ENCODE measurements around the gene CDH23.

DNA sequence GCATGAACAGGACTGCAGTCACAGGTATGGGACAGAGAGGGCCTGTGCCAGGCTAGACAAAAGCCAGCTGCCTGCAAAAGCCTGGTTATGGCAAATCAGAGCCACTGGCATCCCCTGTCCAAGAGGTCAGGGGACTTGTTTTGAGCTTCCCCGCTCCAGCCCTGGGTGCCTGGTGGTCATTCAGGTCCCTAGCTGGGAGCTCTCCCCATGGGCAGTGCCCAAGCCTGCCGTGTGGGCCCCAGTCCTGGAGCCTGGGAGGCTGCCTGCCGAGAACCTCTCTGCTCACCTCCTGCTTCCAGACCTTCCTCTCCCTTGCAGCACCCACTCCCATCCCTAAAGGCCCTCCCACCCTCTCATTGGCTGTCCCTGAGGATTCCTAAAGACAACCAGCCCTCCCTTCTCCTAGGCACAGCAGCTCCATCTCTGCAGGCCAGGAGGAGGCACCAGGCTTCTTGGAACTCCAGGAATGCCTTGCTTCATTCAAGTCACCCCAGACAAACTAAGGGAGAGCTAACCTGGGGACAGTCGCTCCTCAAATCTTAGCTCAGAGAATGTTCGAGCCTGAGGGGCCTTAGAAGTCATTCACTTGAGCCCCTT, 172.3 kb downstream of the CDH23 start:
- TF ChIP-seq, protein P1, sequence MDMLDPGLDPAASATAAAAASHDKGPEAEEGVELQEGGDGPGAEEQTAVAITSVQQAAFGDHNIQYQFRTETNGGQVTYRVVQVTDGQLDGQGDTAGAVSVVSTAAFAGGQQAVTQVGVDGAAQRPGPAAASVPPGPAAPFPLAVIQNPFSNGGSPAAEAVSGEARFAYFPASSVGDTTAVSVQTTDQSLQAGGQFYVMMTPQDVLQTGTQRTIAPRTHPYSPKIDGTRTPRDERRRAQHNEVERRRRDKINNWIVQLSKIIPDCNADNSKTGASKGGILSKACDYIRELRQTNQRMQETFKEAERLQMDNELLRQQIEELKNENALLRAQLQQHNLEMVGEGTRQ (IDR thresholded peaks at IDR 0.05): no peak
- TF ChIP-seq, protein P2, sequence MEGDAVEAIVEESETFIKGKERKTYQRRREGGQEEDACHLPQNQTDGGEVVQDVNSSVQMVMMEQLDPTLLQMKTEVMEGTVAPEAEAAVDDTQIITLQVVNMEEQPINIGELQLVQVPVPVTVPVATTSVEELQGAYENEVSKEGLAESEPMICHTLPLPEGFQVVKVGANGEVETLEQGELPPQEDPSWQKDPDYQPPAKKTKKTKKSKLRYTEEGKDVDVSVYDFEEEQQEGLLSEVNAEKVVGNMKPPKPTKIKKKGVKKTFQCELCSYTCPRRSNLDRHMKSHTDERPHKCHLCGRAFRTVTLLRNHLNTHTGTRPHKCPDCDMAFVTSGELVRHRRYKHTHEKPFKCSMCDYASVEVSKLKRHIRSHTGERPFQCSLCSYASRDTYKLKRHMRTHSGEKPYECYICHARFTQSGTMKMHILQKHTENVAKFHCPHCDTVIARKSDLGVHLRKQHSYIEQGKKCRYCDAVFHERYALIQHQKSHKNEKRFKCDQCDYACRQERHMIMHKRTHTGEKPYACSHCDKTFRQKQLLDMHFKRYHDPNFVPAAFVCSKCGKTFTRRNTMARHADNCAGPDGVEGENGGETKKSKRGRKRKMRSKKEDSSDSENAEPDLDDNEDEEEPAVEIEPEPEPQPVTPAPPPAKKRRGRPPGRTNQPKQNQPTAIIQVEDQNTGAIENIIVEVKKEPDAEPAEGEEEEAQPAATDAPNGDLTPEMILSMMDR (IDR thresholded peaks at IDR 0.05): no peak
- TF ChIP-seq ZNF302 (CRISPR knock-in tag; IDR thresholded peaks at IDR 0.05) (no peak), CHD4 (IDR thresholded peaks at IDR 0.05; ENCODE audit: borderline replicate concordance) (no peak)

Measured in A549 (cell line).